PC-3 (cell line): ENCODE measurements around the gene NOL9.

Experiments used
- EZH2 ChIP-seq: fragments of 300-600 bp; sonication (generic); IDR thresholded peaks from one replicate; pipeline ENCODE4 v1.6.1; 2017; ENCODE audit warnings: antibody characterized with exemption, mild to moderate bottlenecking, low read length; ENCODE audit not compliant: unreplicated experiment
- TF ChIP-seq, protein P1 (sequence below): fragments of 300-600 bp; sonication (generic); conservative IDR thresholded peaks from 2 replicates; pipeline ENCODE4 v1.5.1; 2017; ENCODE audit warnings: antibody characterized with exemption, low read depth, mild to moderate bottlenecking, low read length

DNA sequence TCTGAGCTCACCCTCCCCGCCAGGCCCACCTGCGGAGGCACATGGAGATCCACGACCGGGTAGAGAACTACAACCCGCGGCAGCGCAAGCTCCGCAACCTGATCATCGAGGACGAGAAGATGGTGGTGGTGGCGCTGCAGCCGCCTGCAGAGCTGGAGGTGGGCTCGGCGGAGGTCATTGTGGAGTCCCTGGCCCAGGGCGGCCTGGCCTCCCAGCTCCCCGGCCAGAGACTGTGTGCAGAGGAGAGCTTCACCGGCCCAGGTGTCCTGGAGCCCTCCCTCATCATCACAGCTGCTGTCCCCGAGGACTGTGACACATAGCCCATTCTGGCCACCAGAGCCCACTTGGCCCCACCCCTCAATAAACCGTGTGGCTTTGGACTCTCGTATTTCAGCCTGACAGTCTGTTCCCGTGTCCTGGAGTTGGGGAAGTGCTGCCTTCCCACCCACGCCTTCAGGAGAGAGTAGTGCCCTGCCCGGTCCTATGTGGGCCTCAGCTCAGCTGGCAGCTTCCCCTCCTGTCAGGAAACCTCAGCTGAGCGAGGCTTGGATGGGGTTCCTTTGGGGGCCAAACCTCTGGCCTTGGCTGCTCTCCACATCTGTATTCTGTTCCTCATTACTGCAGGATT lies 34.7 kb upstream of the NOL9 start:
- no peak for TF ChIP-seq EZH2
- TF ChIP-seq, protein P1, sequence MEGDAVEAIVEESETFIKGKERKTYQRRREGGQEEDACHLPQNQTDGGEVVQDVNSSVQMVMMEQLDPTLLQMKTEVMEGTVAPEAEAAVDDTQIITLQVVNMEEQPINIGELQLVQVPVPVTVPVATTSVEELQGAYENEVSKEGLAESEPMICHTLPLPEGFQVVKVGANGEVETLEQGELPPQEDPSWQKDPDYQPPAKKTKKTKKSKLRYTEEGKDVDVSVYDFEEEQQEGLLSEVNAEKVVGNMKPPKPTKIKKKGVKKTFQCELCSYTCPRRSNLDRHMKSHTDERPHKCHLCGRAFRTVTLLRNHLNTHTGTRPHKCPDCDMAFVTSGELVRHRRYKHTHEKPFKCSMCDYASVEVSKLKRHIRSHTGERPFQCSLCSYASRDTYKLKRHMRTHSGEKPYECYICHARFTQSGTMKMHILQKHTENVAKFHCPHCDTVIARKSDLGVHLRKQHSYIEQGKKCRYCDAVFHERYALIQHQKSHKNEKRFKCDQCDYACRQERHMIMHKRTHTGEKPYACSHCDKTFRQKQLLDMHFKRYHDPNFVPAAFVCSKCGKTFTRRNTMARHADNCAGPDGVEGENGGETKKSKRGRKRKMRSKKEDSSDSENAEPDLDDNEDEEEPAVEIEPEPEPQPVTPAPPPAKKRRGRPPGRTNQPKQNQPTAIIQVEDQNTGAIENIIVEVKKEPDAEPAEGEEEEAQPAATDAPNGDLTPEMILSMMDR: no peak
